NCI-H2107 (cell line): ENCODE results near the gene AZU1.
"Not testable (repeated sequence)": the region's sequence is repeated elsewhere in the genome, so short reads cannot be mapped to it uniquely, and the experiment has no call there.

Experiments used
- DNase-seq: peaks from one replicate; lab custom pipeline; 2025; lab: John Stamatoyannopoulos, UW

Gene AZU1

GRCh38 chr19:831407-832369 lies 4.1 kb downstream of the AZU1 start:
- no peak for DNase-seq

- no peak for DNase-seq
Observed at GRCh38 chr19:834216-834615, 6.6 kb downstream of the AZU1 start.

- no peak for DNase-seq
Observed at GRCh38 chr19:835210-835810, 7.7 kb downstream of the AZU1 start.

- DNase-seq = no peak
Observed at GRCh38 chr19:840519-841206, 13.0 kb downstream of the AZU1 start, which contains the start of gene PRTN3. TSS of gene PRTN3 (plus strand) at chr19:840999. CDS start at chr19:841009, 10 bp downstream.

- DNase-seq = not testable (repeated sequence)
Observed at GRCh38 chr19:842802-843179, 15.2 kb downstream of the AZU1 start.

GRCh38 chr19:843180-843835 lies 15.7 kb downstream of the AZU1 start:
- DNase-seq = no peak

GRCh38 chr19:843836-844545 lies 16.4 kb downstream of the AZU1 start:
- DNase-seq = no peak

GRCh38 chr19:844546-844971 lies 16.9 kb downstream of the AZU1 start:
- DNase-seq = no peak

- DNase-seq = no peak
Observed at GRCh38 chr19:845707-846521, 18.3 kb downstream of the AZU1 start.

- DNase-seq = no peak
Observed at GRCh38 chr19:848386-848921, 20.8 kb downstream of the AZU1 start.

GRCh38 chr19:849195-849594 lies 21.6 kb downstream of the AZU1 start:
- DNase-seq = not testable (repeated sequence)

- DNase-seq = no peak
Observed at GRCh38 chr19:850221-850978, 22.8 kb downstream of the AZU1 start.

GRCh38 chr19:850979-851335 lies 23.3 kb downstream of the AZU1 start:
- DNase-seq = no peak

GRCh38 chr19:852136-853013 lies 24.7 kb downstream of the AZU1 start, which contains the start of gene ELANE:
TSS of gene ELANE (plus strand) at chr19:852303. CDS start at chr19:852329, 26 bp downstream.
- no peak for DNase-seq

GRCh38 chr19:853014-853585 lies 25.5 kb downstream of the AZU1 start:
- DNase-seq = no peak

GRCh38 chr19:853614-854220 lies 26.1 kb downstream of the AZU1 start:
- DNase-seq = not testable (repeated sequence)

- no peak for DNase-seq
Observed at GRCh38 chr19:854549-854948, 26.9 kb downstream of the AZU1 start.

GRCh38 chr19:855142-855541 lies 27.5 kb downstream of the AZU1 start:
- no peak for DNase-seq
